Liver (tissue), 3 donors: ENCODE data around the gene SAPCD2.

Source experiments
- JUND ChIP-seq, 2 donors: IDR thresholded peaks; 2 replicates each; pipeline ENCODE4 v1.6.1; 2016; ENCODE audit warnings: antibody characterized with exemption in 2 of 2
- SP1 ChIP-seq: IDR thresholded peaks from 2 replicates; pipeline ENCODE4 v1.6.1; 2018; ENCODE audit warnings: antibody characterized with exemption, mild to moderate bottlenecking
- TF ChIP-seq, protein P1 (sequence below): fragments of 150-350 bp; IDR thresholded peaks from 2 replicates; pipeline ENCODE4 v1.5.1; 2017; ENCODE audit warnings: improper control_type of control experiment, low read depth, low read length; ENCODE audit not compliant: missing input control
- TF ChIP-seq, protein P2 (sequence below): IDR thresholded peaks from 2 replicates; pipeline ENCODE4 v1.6.1; 2016; ENCODE audit warnings: antibody characterized with exemption
- donor health status: healthy.
- donor health status: healthy.

DNA sequence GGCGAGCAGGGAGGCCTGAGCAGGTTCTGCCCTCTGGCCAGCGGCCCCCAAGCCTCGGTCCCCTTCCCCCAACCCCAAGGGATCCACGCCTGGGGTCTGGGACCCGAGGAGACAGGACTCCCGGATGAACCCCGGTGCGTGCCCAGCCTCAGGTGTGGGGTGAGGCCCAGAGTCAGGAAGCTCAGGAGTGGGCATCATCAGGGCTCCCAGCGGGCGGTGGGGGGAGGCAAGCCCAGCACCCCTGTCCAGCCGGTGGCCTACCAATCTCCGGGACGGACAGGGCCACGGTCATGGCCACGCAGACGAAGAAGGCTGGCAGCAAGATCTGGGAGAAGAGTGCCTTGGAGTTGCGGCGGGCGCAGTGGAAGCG, 56.8 kb downstream of the SAPCD2 start:
- TF ChIP-seq, protein P1, sequence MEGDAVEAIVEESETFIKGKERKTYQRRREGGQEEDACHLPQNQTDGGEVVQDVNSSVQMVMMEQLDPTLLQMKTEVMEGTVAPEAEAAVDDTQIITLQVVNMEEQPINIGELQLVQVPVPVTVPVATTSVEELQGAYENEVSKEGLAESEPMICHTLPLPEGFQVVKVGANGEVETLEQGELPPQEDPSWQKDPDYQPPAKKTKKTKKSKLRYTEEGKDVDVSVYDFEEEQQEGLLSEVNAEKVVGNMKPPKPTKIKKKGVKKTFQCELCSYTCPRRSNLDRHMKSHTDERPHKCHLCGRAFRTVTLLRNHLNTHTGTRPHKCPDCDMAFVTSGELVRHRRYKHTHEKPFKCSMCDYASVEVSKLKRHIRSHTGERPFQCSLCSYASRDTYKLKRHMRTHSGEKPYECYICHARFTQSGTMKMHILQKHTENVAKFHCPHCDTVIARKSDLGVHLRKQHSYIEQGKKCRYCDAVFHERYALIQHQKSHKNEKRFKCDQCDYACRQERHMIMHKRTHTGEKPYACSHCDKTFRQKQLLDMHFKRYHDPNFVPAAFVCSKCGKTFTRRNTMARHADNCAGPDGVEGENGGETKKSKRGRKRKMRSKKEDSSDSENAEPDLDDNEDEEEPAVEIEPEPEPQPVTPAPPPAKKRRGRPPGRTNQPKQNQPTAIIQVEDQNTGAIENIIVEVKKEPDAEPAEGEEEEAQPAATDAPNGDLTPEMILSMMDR = no peak
- TF ChIP-seq JUND (IDR thresholded peaks at IDR 0.05) (no peak), SP1 (no peak)
- TF ChIP-seq, protein P2, sequence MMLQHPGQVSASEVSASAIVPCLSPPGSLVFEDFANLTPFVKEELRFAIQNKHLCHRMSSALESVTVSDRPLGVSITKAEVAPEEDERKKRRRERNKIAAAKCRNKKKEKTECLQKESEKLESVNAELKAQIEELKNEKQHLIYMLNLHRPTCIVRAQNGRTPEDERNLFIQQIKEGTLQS = no peak
